Ishikawa (cell line): ENCODE data around the gene FZR1.
A peak's percentile ranks its signal among the peaks of the same experiment; 100 is the strongest.

ENCODE experiments used
- CREB1 ChIP-seq: IDR thresholded peaks from 2 replicates; pipeline ENCODE4 v1.6.1; 2012; ENCODE audit warnings: low read depth
- EGR1 ChIP-seq: IDR thresholded peaks from 2 replicates; pipeline ENCODE4 v1.6.1; 2012
- EP300 ChIP-seq: IDR thresholded peaks from 2 replicates; pipeline ENCODE4 v1.6.1; 2012; ENCODE audit warnings: borderline replicate concordance
- FOXM1 ChIP-seq: IDR thresholded peaks from 2 replicates; pipeline ENCODE4 v1.6.1; 2012; ENCODE audit warnings: low read depth, borderline replicate concordance
- MAX ChIP-seq: IDR thresholded peaks from 2 replicates; pipeline ENCODE4 v1.6.1; 2012
- NFIC ChIP-seq: IDR thresholded peaks from 2 replicates; pipeline ENCODE4 v1.6.1; 2012
- RAD21 ChIP-seq: IDR thresholded peaks from 2 replicates; pipeline ENCODE4 v1.6.1; 2012; ENCODE audit warnings: low read depth
- REST ChIP-seq: IDR thresholded peaks from 2 replicates; pipeline ENCODE4 v1.6.1; 2012; ENCODE audit warnings: low read depth, mild to moderate bottlenecking
- TAF1 ChIP-seq: IDR thresholded peaks from 2 replicates; pipeline ENCODE4 v1.6.1; 2012; ENCODE audit warnings: low read depth, mild to moderate bottlenecking
- TCF12 ChIP-seq: IDR thresholded peaks from 2 replicates; pipeline ENCODE4 v1.6.1; 2012; ENCODE audit warnings: low read depth
- TEAD4 ChIP-seq: IDR thresholded peaks from 2 replicates; pipeline ENCODE4 v1.6.1; 2012
- YY1 ChIP-seq: IDR thresholded peaks from 2 replicates; pipeline ENCODE4 v1.6.1; 2012; ENCODE audit warnings: low read depth

DNA sequence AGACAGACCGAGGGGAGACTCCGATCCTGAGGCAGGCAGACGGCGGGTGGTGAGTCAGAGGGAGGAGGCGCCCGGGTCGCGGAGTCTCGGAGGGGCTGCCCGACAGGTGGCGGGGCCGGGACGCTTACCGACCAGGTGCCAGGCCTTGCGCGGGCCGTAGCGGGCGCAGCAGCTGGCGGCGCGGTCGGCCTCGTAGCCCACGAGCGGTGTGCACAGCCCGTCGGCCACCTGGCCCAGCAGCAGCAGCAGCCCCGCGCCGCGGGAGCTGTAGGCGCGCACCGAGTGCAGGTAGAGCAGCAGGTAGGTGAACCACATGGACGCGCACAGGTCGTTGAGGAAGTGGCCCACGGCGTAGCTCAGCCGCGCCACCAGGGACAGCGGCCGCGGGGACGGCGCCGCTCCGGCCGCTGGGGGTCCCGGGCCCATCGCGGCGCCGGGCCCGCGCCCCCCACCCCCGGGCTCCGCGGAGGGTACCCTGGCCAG, 50.9 kb downstream of the FZR1 start:
- TF ChIP-seq REST = peak; percentile 64; the same call in 1 of the 2 replicates
- TF ChIP-seq YY1 = no peak
- TF ChIP-seq RAD21 = no peak
- no peak for TF ChIP-seq FOXM1
- TF ChIP-seq EGR1 = no peak
- TF ChIP-seq MAX = no peak; the same call in 1 of the 2 replicates
- TF ChIP-seq EP300 = no peak
- TF ChIP-seq TEAD4 = no peak
- TF ChIP-seq CREB1 = no peak
- no peak for TF ChIP-seq TAF1
- TF ChIP-seq TCF12 = no peak
- no peak for TF ChIP-seq NFIC
